ENCODE data around the gene SULT2B1.
"Not testable (repeated sequence)": the region's sequence is repeated elsewhere in the genome, so short reads cannot be mapped to it uniquely, and the experiment has no call there.

The SULT2B1 gene

DNA sequence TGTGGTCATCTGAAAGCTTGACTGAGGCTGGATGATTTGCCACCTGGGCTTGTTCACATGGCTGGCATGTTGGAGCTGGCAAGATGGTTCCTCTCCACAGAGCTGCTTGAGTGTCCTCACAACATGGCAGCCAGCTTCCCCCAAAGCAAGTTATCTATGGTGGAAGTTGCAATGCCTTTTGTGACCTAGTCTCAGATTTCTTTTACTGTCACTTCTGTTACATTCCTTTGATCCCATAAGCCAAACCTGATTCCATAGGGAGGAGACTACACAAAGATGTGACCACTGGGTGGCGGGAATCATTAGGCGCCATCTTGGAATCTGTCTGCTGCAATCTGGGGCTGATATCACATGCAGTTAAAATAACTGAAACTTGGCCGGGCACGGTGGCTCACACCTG, 22.8 kb upstream of the SULT2B1 start:
- Histone ChIP-seq H3K9me3 (ENCODE audit: control insufficient read depth, low read length) (no peaks in the 10 kb centered on the region), H3K27me3 (ENCODE audit: control insufficient read depth, insufficient read depth, low read length, poor library complexity, severe bottlenecking) (no peaks in the 10 kb centered on the region), H3K36me3 (ENCODE audit: control insufficient read depth, insufficient read depth, low read length) (no peaks in the 10 kb centered on the region), H3K27ac (ENCODE audit: insufficient read depth, low read depth, low read length, poor library complexity, severe bottlenecking) (no peak overlapping the region), H3K4me1 (ENCODE audit: control insufficient read depth, insufficient read depth, low read length) (no peaks in the 10 kb centered on the region), H3K4me3 (ENCODE audit: insufficient read depth, low read depth, low read length) (no peak overlapping the region)
- WGBS, 2 experiments = 86 to 94% methylated on average over 4 of the region's 4 CpGs

DNA sequence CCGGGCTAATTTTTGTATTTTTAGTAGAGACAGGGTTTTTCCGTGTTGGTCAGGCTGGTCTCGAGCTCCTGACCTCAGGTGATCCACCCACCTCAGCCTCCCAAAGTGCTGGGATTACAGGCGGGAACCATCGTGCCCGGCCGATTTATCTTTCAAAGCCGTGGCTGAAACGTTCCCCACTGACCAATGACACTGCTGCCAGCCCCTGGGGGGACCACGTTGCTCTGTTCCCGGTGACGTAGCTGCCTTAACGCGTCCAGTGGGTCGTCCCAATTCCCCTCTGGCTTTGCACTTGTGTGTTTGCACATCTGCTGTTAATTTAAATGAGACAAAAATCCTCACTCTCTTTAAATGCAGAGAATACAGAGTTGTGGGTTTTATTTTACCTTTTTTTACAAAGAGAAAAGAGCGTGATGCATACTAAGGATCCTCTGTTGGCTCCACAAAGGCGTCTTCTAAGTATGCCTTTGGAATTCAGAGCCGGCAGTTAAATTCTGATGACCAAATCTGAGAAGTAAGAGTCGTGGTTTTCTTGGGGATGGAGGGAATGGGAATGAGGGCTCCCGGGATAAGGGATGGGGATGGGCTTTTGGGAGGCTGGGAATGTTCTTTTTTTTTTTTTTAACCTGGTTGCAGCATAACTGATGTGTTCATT, 21.8 kb upstream of the SULT2B1 start:
- H3K9me3 ChIP-seq (ENCODE audit: control insufficient read depth, low read length) = no peaks in the 10 kb centered on the region
- H3K4me3 ChIP-seq (ENCODE audit: insufficient read depth, low read depth, low read length) = no peak overlapping the region
- H3K27ac ChIP-seq (ENCODE audit: insufficient read depth, low read depth, low read length, poor library complexity, severe bottlenecking) = no peak overlapping the region
- H3K27me3 ChIP-seq (ENCODE audit: control insufficient read depth, insufficient read depth, low read length, poor library complexity, severe bottlenecking) = no peaks in the 10 kb centered on the region
- no peaks in the 10 kb centered on the region for H3K36me3 ChIP-seq (ENCODE audit: control insufficient read depth, insufficient read depth, low read length)
- WGBS, 2 experiments = 81 to 86% methylated on average over 20 of the region's 20 CpGs
- no peaks in the 10 kb centered on the region for H3K4me1 ChIP-seq (ENCODE audit: control insufficient read depth, insufficient read depth, low read length)

DNA sequence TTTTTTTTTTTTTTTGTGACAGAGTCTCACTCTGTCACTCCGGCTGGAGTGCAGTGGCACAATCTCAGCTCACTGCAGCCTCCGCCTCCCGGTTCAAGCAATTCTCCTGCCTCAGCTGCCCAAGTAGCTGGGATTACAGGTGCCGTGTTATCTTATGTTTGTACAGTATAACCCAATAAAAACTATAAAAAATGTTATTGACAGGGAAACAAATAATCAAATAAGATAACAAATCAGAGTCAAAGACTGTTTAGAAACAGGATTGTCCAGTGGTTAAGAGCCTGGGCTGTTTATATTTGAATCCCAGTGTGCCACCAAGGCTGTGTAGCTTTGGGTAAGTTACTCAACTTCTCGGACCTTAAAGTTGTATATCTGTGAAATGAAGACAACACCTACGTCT, 21.2 kb upstream of the SULT2B1 start:
- H3K9me3 ChIP-seq (ENCODE audit: control insufficient read depth, low read length) = no peaks in the 10 kb centered on the region
- no peaks in the 10 kb centered on the region for H3K27me3 ChIP-seq (ENCODE audit: control insufficient read depth, insufficient read depth, low read length, poor library complexity, severe bottlenecking)
- no peak overlapping the region for H3K27ac ChIP-seq (ENCODE audit: insufficient read depth, low read depth, low read length, poor library complexity, severe bottlenecking)
- WGBS, 2 experiments = 91 to 98% methylated on average over 5 to 6 of the region's 6 CpGs
- no peaks in the 10 kb centered on the region for H3K4me1 ChIP-seq (ENCODE audit: control insufficient read depth, insufficient read depth, low read length)
- H3K4me3 ChIP-seq (ENCODE audit: insufficient read depth, low read depth, low read length) = no peak overlapping the region
- H3K36me3 ChIP-seq (ENCODE audit: control insufficient read depth, insufficient read depth, low read length) = no peaks in the 10 kb centered on the region

- Histone ChIP-seq H3K27ac (ENCODE audit: insufficient read depth, low read depth, low read length, poor library complexity, severe bottlenecking) (no peak overlapping the region), H3K27me3 (ENCODE audit: control insufficient read depth, insufficient read depth, low read length, poor library complexity, severe bottlenecking) (no peaks in the 10 kb centered on the region), H3K4me3 (ENCODE audit: insufficient read depth, low read depth, low read length) (no peak overlapping the region), H3K9me3 (ENCODE audit: control insufficient read depth, low read length) (no peaks in the 10 kb centered on the region), H3K4me1 (ENCODE audit: control insufficient read depth, insufficient read depth, low read length) (no peaks in the 10 kb centered on the region), H3K36me3 (ENCODE audit: control insufficient read depth, insufficient read depth, low read length) (no peaks in the 10 kb centered on the region)
- 93 to 94% methylated on average over 9 of the region's 10 CpGs for WGBS, 2 experiments
Observed at GRCh38 chr19:48533770-48534169, 18.2 kb upstream of the SULT2B1 start.

GRCh38 chr19:48537541-48537940, 14.4 kb upstream of the SULT2B1 start:
- Histone ChIP-seq H3K9me3 (ENCODE audit: control insufficient read depth, low read length) (no peaks in the 10 kb centered on the region), H3K27me3 (ENCODE audit: control insufficient read depth, insufficient read depth, low read length, poor library complexity, severe bottlenecking) (no peaks in the 10 kb centered on the region), H3K27ac (ENCODE audit: insufficient read depth, low read depth, low read length, poor library complexity, severe bottlenecking) (no peak overlapping the region), H3K4me3 (ENCODE audit: insufficient read depth, low read depth, low read length) (no peak overlapping the region), H3K36me3 (ENCODE audit: control insufficient read depth, insufficient read depth, low read length) (no peaks in the 10 kb centered on the region), H3K4me1 (ENCODE audit: control insufficient read depth, insufficient read depth, low read length) (no peaks in the 10 kb centered on the region)
- 92% methylated on average over 7 of the region's 7 CpGs for WGBS, 2 experiments

DNA sequence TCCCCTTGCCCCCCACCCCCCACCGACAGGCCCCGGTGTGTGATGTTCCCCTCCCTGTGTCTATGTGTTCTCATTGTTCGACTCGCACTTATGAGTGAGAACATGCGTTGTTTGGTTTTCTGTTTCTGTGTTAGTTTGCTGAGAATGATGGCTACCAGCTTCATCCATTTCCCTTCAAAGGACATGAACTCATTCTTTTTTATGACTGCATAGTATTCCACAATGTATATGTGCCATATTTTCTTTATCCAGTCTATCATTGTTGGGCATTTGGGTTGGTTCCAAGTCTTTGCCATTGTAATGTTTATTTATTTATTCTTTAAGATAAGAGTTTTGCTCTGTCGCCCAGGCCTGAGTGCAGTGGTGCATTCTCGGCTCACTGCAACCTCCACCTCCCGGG, 13.9 kb upstream of the SULT2B1 start:
- H3K4me1 ChIP-seq (ENCODE audit: control insufficient read depth, insufficient read depth, low read length); H3K27me3 ChIP-seq (ENCODE audit: control insufficient read depth, insufficient read depth, low read length, poor library complexity, severe bottlenecking); H3K27ac ChIP-seq (ENCODE audit: insufficient read depth, low read depth, low read length, poor library complexity, severe bottlenecking); H3K4me3 ChIP-seq (ENCODE audit: insufficient read depth, low read depth, low read length); H3K36me3 ChIP-seq (ENCODE audit: control insufficient read depth, insufficient read depth, low read length); H3K9me3 ChIP-seq (ENCODE audit: control insufficient read depth, low read length): not testable (repeated sequence)
- 93 to 95% methylated on average over 3 to 8 of the region's 8 CpGs for WGBS, 2 experiments

GRCh38 chr19:48539503-48540096, 12.4 kb upstream of the SULT2B1 start:
- Histone ChIP-seq H3K27ac (ENCODE audit: insufficient read depth, low read depth, low read length, poor library complexity, severe bottlenecking) (no peak overlapping the region), H3K4me3 (ENCODE audit: insufficient read depth, low read depth, low read length) (no peak overlapping the region), H3K27me3 (ENCODE audit: control insufficient read depth, insufficient read depth, low read length, poor library complexity, severe bottlenecking) (no peaks in the 10 kb centered on the region), H3K4me1 (ENCODE audit: control insufficient read depth, insufficient read depth, low read length) (no peaks in the 10 kb centered on the region), H3K9me3 (ENCODE audit: control insufficient read depth, low read length) (no peaks in the 10 kb centered on the region), H3K36me3 (ENCODE audit: control insufficient read depth, insufficient read depth, low read length) (no peaks in the 10 kb centered on the region)
- WGBS, 2 experiments = 93 to 95% methylated on average over 17 of the region's 17 CpGs

- Histone ChIP-seq H3K4me1 (ENCODE audit: control insufficient read depth, insufficient read depth, low read length) (no peaks in the 10 kb centered on the region), H3K27me3 (ENCODE audit: control insufficient read depth, insufficient read depth, low read length, poor library complexity, severe bottlenecking) (no peaks in the 10 kb centered on the region), H3K9me3 (ENCODE audit: control insufficient read depth, low read length) (no peaks in the 10 kb centered on the region), H3K36me3 (ENCODE audit: control insufficient read depth, insufficient read depth, low read length) (no peaks in the 10 kb centered on the region), H3K4me3 (ENCODE audit: insufficient read depth, low read depth, low read length) (no peak overlapping the region), H3K27ac (ENCODE audit: insufficient read depth, low read depth, low read length, poor library complexity, severe bottlenecking) (no peak overlapping the region)
- 76 to 82% methylated on average over 7 of the region's 7 CpGs for WGBS, 2 experiments
Observed at GRCh38 chr19:48540110-48540509, 11.9 kb upstream of the SULT2B1 start.

DNA sequence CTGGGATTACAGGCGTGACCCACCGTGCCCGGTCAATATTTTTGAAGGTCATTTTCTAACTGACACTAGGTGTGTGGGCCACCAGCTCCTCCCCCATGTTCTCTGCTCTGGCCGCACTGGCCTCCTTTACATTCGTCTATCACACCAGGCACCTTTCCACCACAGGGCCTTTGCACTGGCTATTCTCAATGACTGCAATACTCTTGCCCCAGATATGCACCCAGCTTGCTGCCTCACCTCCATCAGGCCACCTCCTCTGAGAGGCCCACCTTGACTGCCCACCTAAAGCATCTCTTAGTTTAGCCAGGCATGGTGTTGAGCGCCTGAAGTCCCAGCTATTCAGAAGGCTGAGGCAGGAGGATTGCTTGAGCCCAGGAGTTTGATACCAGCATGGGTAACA, 10.2 kb upstream of the SULT2B1 start:
- H3K4me3 ChIP-seq (ENCODE audit: insufficient read depth, low read depth, low read length) = no peak overlapping the region
- no peaks in the 10 kb centered on the region for H3K9me3 ChIP-seq (ENCODE audit: control insufficient read depth, low read length)
- WGBS, 2 experiments = 89 to 94% methylated on average over 6 of the region's 6 CpGs
- H3K27me3 ChIP-seq (ENCODE audit: control insufficient read depth, insufficient read depth, low read length, poor library complexity, severe bottlenecking) = no peaks in the 10 kb centered on the region
- H3K27ac ChIP-seq (ENCODE audit: insufficient read depth, low read depth, low read length, poor library complexity, severe bottlenecking) = no peak overlapping the region
- no peaks in the 10 kb centered on the region for H3K36me3 ChIP-seq (ENCODE audit: control insufficient read depth, insufficient read depth, low read length)
- H3K4me1 ChIP-seq (ENCODE audit: control insufficient read depth, insufficient read depth, low read length) = no peaks in the 10 kb centered on the region

GRCh38 chr19:48543121-48543710, 8.8 kb upstream of the SULT2B1 start:
- no peaks in the 10 kb centered on the region for H3K4me1 ChIP-seq (ENCODE audit: control insufficient read depth, insufficient read depth, low read length)
- WGBS, 2 experiments = 67 to 71% methylated on average over 19 of the region's 19 CpGs
- no peaks in the 10 kb centered on the region for H3K9me3 ChIP-seq (ENCODE audit: control insufficient read depth, low read length)
- H3K27ac ChIP-seq (ENCODE audit: insufficient read depth, low read depth, low read length, poor library complexity, severe bottlenecking) = no peak overlapping the region
- no peaks in the 10 kb centered on the region for H3K27me3 ChIP-seq (ENCODE audit: control insufficient read depth, insufficient read depth, low read length, poor library complexity, severe bottlenecking)
- no peak overlapping the region for H3K4me3 ChIP-seq (ENCODE audit: insufficient read depth, low read depth, low read length)
- no peaks in the 10 kb centered on the region for H3K36me3 ChIP-seq (ENCODE audit: control insufficient read depth, insufficient read depth, low read length)

Measured in ectodermal cell (in vitro differentiated cells).